ENCODE measurements around the gene TEAD1. TPM values are rescaled to one million over a fixed set of nuclear protein-coding genes. Genes with fewer than 3 reads are reported as not detected.

TEAD1 gene
- polyA plus RNA-seq, 1 donor (not counting 4 experiments of a cell fraction or from before 2014, with no cell fraction given), result 32.7 TPM

DNA sequence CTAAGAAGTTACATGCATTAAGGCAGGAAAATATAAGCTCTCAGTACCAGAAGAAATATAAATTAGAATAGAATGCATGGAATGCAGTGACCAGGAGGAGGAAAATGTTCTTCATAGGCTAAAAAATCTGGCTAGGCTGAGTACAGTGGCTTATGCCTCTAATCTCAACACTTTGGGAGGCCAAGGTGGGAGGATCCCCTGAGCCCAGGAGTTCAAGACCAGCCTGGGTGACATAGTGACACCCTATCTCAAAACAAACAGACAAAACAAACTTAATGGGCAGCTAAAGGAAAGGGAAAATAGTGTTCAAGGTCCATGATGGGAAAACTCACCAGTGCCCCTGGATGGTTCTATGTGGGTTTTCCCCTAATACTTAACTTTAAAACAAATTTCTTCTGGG is 256.6 kb downstream of the TEAD1 start:
- Histone ChIP-seq H3K79me2 (ENCODE audit: control insufficient read depth, insufficient read depth, low read length) (no peaks in the 10 kb centered on the region), H2AFZ (ENCODE audit: control insufficient read depth, low read length) (no peak overlapping the region), H3K36me3 (ENCODE audit: control insufficient read depth in 2 of 2, extremely low read depth in 1 of 2, insufficient read depth in 2 of 2, low read length in 2 of 2) (peaks cover 13 to 22% of the 10 kb centered on the region in 2 experiments), H3K4me2 (ENCODE audit: control insufficient read depth, extremely low read depth, insufficient read depth, low read depth, low read length) (no peak overlapping the region), H3K9me3 (ENCODE audit: control insufficient read depth, low read depth, low read length) (no peaks in the 10 kb centered on the region), H4K20me1 (ENCODE audit: control insufficient read depth, extremely low read depth, insufficient read depth, low read length) (no peaks in the 10 kb centered on the region), H3K27ac (ENCODE audit: control insufficient read depth, insufficient read depth, low read length) (no peak overlapping the region), H3K9me1 (ENCODE audit: control insufficient read depth, extremely low read depth, insufficient read depth, low read length) (peaks cover 2% of the 10 kb centered on the region), H3K9ac (ENCODE audit: control insufficient read depth, extremely low read depth, insufficient read depth, low read length) (no peak overlapping the region), H3K4me3 (ENCODE audit: control insufficient read depth in 2 of 3, extremely low read depth in 1 of 3, insufficient read depth in 2 of 3, low read depth in 1 of 3, low read length in 3 of 3) (no peak overlapping the region), H3K4me1 (ENCODE audit: control insufficient read depth, extremely low read depth, insufficient read depth, low read length) (no peaks in the 10 kb centered on the region), H3K27me3 (ENCODE audit: control insufficient read depth, extremely low read depth, insufficient read depth, low read length) (no peaks in the 10 kb centered on the region)
- dilution Hi-C loops (cut with MboI; ENCODE audit: extremely low pct_ligation_motif_present, low sequenced_read_pairs), result no loop called here
- no peak for TF ChIP-seq EZH2 (IDR thresholded peaks at IDR 0.05; ENCODE audit: low read length)
- TF ChIP-seq, protein P1, sequence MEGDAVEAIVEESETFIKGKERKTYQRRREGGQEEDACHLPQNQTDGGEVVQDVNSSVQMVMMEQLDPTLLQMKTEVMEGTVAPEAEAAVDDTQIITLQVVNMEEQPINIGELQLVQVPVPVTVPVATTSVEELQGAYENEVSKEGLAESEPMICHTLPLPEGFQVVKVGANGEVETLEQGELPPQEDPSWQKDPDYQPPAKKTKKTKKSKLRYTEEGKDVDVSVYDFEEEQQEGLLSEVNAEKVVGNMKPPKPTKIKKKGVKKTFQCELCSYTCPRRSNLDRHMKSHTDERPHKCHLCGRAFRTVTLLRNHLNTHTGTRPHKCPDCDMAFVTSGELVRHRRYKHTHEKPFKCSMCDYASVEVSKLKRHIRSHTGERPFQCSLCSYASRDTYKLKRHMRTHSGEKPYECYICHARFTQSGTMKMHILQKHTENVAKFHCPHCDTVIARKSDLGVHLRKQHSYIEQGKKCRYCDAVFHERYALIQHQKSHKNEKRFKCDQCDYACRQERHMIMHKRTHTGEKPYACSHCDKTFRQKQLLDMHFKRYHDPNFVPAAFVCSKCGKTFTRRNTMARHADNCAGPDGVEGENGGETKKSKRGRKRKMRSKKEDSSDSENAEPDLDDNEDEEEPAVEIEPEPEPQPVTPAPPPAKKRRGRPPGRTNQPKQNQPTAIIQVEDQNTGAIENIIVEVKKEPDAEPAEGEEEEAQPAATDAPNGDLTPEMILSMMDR (optimal IDR thresholded peaks at IDR 0.05 in 1 of 3, IDR thresholded peaks at IDR 0.05 in 1 of 3, conservative IDR thresholded peaks at IDR 0.05 in 1 of 3; ENCODE audit: extremely low read depth in 1 of 3, insufficient read depth in 2 of 3, low read length in 3 of 3), result no peak
- FAIRE-seq (no peak), DNase-seq (ENCODE audit: low read depth, low spot score) (no peak)

DNA sequence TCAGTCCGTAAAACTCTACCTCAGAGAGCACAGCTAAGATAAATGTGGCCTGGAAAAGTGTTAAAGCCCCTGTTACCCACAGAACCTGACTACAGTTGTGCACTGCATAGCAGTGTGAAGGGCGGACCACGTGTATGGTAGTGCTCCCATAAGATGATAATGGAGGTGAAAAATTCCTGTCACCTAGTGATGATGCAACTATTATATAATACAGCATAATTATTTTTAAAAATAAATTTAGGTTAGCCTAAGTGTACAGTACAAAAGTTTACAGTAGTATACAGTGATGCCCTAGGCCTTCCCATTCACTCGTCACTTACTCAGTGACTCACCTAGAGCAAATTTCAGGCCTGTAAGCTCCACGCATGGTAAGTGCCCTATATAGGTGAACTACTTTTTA is 258.3 kb downstream of the TEAD1 start:
- H3K4me2 ChIP-seq (ENCODE audit: control insufficient read depth, extremely low read depth, insufficient read depth, low read depth, low read length), result no peak overlapping the region
- H2AFZ ChIP-seq (ENCODE audit: control insufficient read depth, low read length), result no peak overlapping the region
- H4K20me1 ChIP-seq (ENCODE audit: control insufficient read depth, extremely low read depth, insufficient read depth, low read length), result no peaks in the 10 kb centered on the region
- H3K9me3 ChIP-seq (ENCODE audit: control insufficient read depth, low read depth, low read length), result no peaks in the 10 kb centered on the region
- DNase-seq (ENCODE audit: low read depth, low spot score) (no peak), FAIRE-seq (no peak)
- H3K36me3 ChIP-seq (ENCODE audit: control insufficient read depth in 2 of 2, extremely low read depth in 1 of 2, insufficient read depth in 2 of 2, low read length in 2 of 2), result peaks cover 10 to 24% of the 10 kb centered on the region in 2 experiments
- H3K4me3 ChIP-seq (ENCODE audit: control insufficient read depth in 2 of 3, extremely low read depth in 1 of 3, insufficient read depth in 2 of 3, low read depth in 1 of 3, low read length in 3 of 3), result no peak overlapping the region
- H3K4me1 ChIP-seq (ENCODE audit: control insufficient read depth, extremely low read depth, insufficient read depth, low read length), result no peaks in the 10 kb centered on the region
- H3K27me3 ChIP-seq (ENCODE audit: control insufficient read depth, extremely low read depth, insufficient read depth, low read length), result no peaks in the 10 kb centered on the region
- dilution Hi-C loops (cut with MboI; ENCODE audit: extremely low pct_ligation_motif_present, low sequenced_read_pairs), result no loop called here
- TF ChIP-seq EZH2 (IDR thresholded peaks at IDR 0.05; ENCODE audit: low read length), result no peak
- TF ChIP-seq, protein P1 (optimal IDR thresholded peaks at IDR 0.05 in 1 of 3, IDR thresholded peaks at IDR 0.05 in 1 of 3, conservative IDR thresholded peaks at IDR 0.05 in 1 of 3; ENCODE audit: extremely low read depth in 1 of 3, insufficient read depth in 2 of 3, low read length in 3 of 3), result no peak
- no peak overlapping the region for H3K9ac ChIP-seq (ENCODE audit: control insufficient read depth, extremely low read depth, insufficient read depth, low read length)
- no peak overlapping the region for H3K27ac ChIP-seq (ENCODE audit: control insufficient read depth, insufficient read depth, low read length)
- no peaks in the 10 kb centered on the region for H3K79me2 ChIP-seq (ENCODE audit: control insufficient read depth, insufficient read depth, low read length)
- H3K9me1 ChIP-seq (ENCODE audit: control insufficient read depth, extremely low read depth, insufficient read depth, low read length), result peaks cover 2% of the 10 kb centered on the region
